HepG2 (cell line): ENCODE measurements around the gene CREB1. TPM values are rescaled to one million over a fixed set of nuclear protein-coding genes. Genes with fewer than 3 reads are reported as not detected.
A peak's percentile ranks its signal among the peaks of the same experiment; 100 is the strongest.

Source experiments
- ARNT2 ChIP-seq: sonication (generic); formaldehyde crosslinking; IDR thresholded peaks from 2 replicates; pipeline ENCODE4 v1.8.0; 2022; ENCODE audit warnings: mild to moderate bottlenecking, low read depth, missing genetic modification reagents, moderate library complexity
- CBX5 ChIP-seq: sonication (generic); formaldehyde crosslinking; IDR thresholded peaks from 2 replicates; pipeline ENCODE4 v1.4.0; 2020; ENCODE audit warnings: missing genetic modification reagents, borderline replicate concordance
- CEBPB ChIP-seq: IDR thresholded peaks from 2 replicates; pipeline ENCODE4 v1.6.1; 2011; ENCODE audit warnings: low read depth, low read length, improper control_type of control experiment, borderline replicate concordance
- CENPT ChIP-seq: sonication (generic); formaldehyde crosslinking; IDR thresholded peaks from 2 replicates; pipeline ENCODE4 v1.8.0; 2022; ENCODE audit warnings: low read depth, mild to moderate bottlenecking, moderate library complexity, missing genetic modification reagents
- ELF1 ChIP-seq: sonication (generic); formaldehyde crosslinking; IDR thresholded peaks from 2 replicates; pipeline ENCODE4 v1.4.0; 2020; ENCODE audit warnings: missing genetic modification reagents
- HOXA5 ChIP-seq: sonication (generic); formaldehyde crosslinking; IDR thresholded peaks from 2 replicates; pipeline ENCODE4 v1.4.0; 2020; ENCODE audit warnings: missing genetic modification reagents
- HOXA9 ChIP-seq: sonication (generic); formaldehyde crosslinking; IDR thresholded peaks from 2 replicates; pipeline ENCODE4 v1.8.1; 2022; ENCODE audit warnings: missing genetic modification reagents, mild to moderate bottlenecking, moderate library complexity, borderline replicate concordance
- KDM6A ChIP-seq: IDR thresholded peaks from 2 replicates; pipeline ENCODE4 v1.6.1; 2016; ENCODE audit warnings: low read depth
- MEIS2 ChIP-seq: sonication (generic); formaldehyde crosslinking; IDR thresholded peaks from 2 replicates; pipeline ENCODE4 v1.9.0; 2021; ENCODE audit warnings: mild to moderate bottlenecking, missing genetic modification reagents
- MTA1 ChIP-seq: sonication (generic); formaldehyde crosslinking; IDR thresholded peaks from 2 replicates; pipeline ENCODE4 v1.4.0; 2020; ENCODE audit warnings: missing genetic modification reagents, mild to moderate bottlenecking, borderline replicate concordance
- MTF2 ChIP-seq: sonication (generic); formaldehyde crosslinking; IDR thresholded peaks from 2 replicates; pipeline ENCODE4 v1.5.0; 2020; ENCODE audit warnings: missing genetic modification reagents, borderline replicate concordance
- NFYC ChIP-seq: IDR thresholded peaks from 2 replicates; pipeline ENCODE4 v1.6.1; 2016; ENCODE audit warnings: missing genetic modification reagents, missing compliant biosample characterization
- RAD51 ChIP-seq: fragments of 450-650 bp; IDR thresholded peaks from 2 replicates; pipeline ENCODE4 v1.6.1; 2016; ENCODE audit warnings: borderline replicate concordance
- RFX1 ChIP-seq: fragments of 450-650 bp; IDR thresholded peaks from 2 replicates; pipeline ENCODE4 v1.6.1; 2017
- RFX3 ChIP-seq: IDR thresholded peaks from 2 replicates; pipeline ENCODE4 v1.6.1; 2016; ENCODE audit warnings: missing biosample characterization, missing genetic modification reagents
- THYN1 ChIP-seq: sonication (generic); formaldehyde crosslinking; IDR thresholded peaks from 2 replicates; pipeline ENCODE4 v1.8.1; 2023; ENCODE audit warnings: low read depth, mild to moderate bottlenecking, moderate library complexity, missing genetic modification reagents, borderline replicate concordance
- ZNF20 ChIP-seq: sonication (generic); formaldehyde crosslinking; IDR thresholded peaks from 2 replicates; pipeline ENCODE4 v1.4.0; 2020; ENCODE audit warnings: mild to moderate bottlenecking, moderate library complexity, missing genetic modification reagents
- ZNF570 ChIP-seq: sonication (generic); formaldehyde crosslinking; IDR thresholded peaks from 2 replicates; pipeline ENCODE4 v1.4.0; 2020; ENCODE audit warnings: mild to moderate bottlenecking, missing genetic modification reagents, borderline replicate concordance
- ZNF607 ChIP-seq: sonication (generic); formaldehyde crosslinking; IDR thresholded peaks from 2 replicates; pipeline ENCODE4 v1.5.1; 2020; ENCODE audit warnings: missing genetic modification reagents, mild to moderate bottlenecking, borderline replicate concordance
- ZNF652 ChIP-seq: IDR thresholded peaks from 2 replicates; pipeline ENCODE4 v1.6.1; 2016; ENCODE audit warnings: low read depth, borderline replicate concordance
- ZNF7 ChIP-seq: IDR thresholded peaks from 2 replicates; pipeline ENCODE4 v1.6.1; 2016; ENCODE audit warnings: missing biosample characterization, missing genetic modification reagents
- ZSCAN31 ChIP-seq: sonication (generic); formaldehyde crosslinking; IDR thresholded peaks from 2 replicates; pipeline ENCODE4 v1.5.0; 2020; ENCODE audit warnings: low read depth, mild to moderate bottlenecking, missing genetic modification reagents
- polyA plus RNA-seq, 8 experiments: library from polyadenylated mRNA; depleted of rRNA in 3 of 8; stranded (reverse) in 7 of 8; unstranded in 1 of 8; fragments of >200 nt; fragmentation: Illumina TruSeq in 4 of 8; extraction: Trizol in 4 of 8; gene quantifications; 2 replicates each; pipeline versions ENCODE4 v1.2.1 to v1.2.3, GENCODE V29; 2011 to 2016; ENCODE audit warnings: low read depth in 4 of 8, missing spikeins in 1 of 8, mixed read lengths in 1 of 8; ENCODE audit not compliant: insufficient read depth in 1 of 8
- total RNA-seq, 5 experiments: library from RNA; depleted of rRNA; stranded (reverse); fragments of >200 nt; fragmentation: Illumina TruSeq; extraction: Trizol; gene quantifications; 2 replicates each; pipeline ENCODE4 v1.2.3, GENCODE V29; 2016; ENCODE audit warnings: low read depth in 1 of 5
- TF ChIP-seq, protein P1 (sequence below): sonication (generic); formaldehyde crosslinking; IDR thresholded peaks from 2 replicates; pipeline ENCODE4 v1.8.0; 2022; ENCODE audit warnings: mild to moderate bottlenecking, missing genetic modification reagents, borderline replicate concordance
- TF ChIP-seq, protein P2 (sequence below): sonication (generic); formaldehyde crosslinking; IDR thresholded peaks from 2 replicates; pipeline ENCODE4 v1.4.0; 2020; ENCODE audit warnings: low read depth, mild to moderate bottlenecking, missing genetic modification reagents
- TF ChIP-seq, protein P3 (sequence below): sonication (generic); formaldehyde crosslinking; IDR thresholded peaks from 2 replicates; pipeline ENCODE4 v1.5.0; 2020; ENCODE audit warnings: missing genetic modification reagents, mild to moderate bottlenecking, borderline replicate concordance
- TF ChIP-seq, protein P4 (sequence below): sonication (generic); formaldehyde crosslinking; IDR thresholded peaks from 2 replicates; pipeline ENCODE4 v1.5.0; 2020; ENCODE audit warnings: mild to moderate bottlenecking, missing genetic modification reagents, borderline replicate concordance

Gene CREB1
- total and polyA plus RNA-seq, 2 of the 13 experiments (the other 11 are each of a cell fraction or from before 2014, with no cell fraction given) = 51.8 to 51.9 TPM

DNA sequence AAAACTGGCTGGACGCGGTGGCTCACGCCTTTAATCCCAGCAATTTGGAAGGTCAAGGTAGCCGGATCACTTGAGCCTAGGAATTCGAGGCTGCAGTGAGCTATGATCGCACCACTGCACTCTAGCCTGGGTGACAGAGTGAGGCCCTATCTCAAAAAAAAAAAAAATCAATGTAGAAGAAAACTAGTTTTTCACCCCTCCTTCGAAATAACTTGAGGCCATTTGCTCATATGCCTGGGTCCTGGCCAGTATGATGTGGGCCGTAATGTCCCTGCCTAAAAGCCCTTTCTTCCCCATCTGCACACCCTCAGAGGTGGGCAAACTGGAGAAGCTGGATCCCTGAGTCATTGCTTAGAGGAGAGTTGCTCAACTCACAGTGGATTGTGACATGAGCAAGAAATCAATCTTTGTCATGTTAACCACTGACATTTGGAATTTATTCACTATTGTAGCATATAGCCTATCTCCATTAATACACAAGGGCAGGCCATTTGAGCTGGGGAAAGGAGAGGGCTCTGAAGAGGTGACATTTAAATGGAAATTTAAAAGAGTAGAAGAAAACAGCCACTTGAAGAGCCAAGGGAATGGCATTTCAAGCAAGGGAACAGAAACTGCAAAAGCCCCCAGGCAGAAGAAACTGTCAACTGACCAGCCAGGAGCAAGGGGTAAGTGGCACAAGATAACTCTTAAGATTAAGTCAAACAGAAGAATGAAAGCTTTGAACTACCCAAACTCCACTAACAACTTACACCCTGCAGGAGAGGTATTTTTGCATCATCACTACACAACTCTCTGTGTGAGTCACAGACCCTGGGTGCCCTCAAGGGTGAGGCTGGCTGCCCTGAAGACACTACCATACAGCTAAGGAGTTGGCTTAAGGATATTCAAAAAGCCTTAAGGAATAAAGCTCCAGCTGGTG, 103.1 kb downstream of the CREB1 start (continued):
- TF ChIP-seq, protein P1, sequence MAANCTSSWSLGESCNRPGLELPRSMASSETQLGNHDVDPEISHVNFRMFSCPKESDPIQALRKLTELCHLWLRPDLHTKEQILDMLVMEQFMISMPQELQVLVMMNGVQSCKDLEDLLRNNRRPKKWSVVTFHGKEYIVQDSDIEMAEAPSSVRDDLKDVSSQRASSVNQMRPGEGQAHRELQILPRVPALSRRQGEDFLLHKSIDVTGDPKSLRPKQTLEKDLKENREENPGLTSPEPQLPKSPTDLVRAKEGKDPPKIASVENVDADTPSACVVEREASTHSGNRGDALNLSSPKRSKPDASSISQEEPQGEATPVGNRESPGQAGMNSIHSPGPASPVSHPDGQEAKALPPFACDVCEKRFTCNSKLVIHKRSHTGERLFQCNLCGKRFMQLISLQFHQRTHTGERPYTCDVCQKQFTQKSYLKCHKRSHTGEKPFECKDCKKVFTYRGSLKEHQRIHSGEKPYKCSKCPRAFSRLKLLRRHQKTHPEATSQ (CRISPR knock-in tag) = no peak
- TF ChIP-seq ZNF570 (CRISPR knock-in tag) (no peak), CEBPB (peak; percentile 99), ZNF652 (no peak), ZNF20 (CRISPR knock-in tag) (no peak), THYN1 (CRISPR knock-in tag) (no peak), ZNF607 (CRISPR knock-in tag) (no peak), MTA1 (CRISPR knock-in tag) (no peak), HOXA9 (no peak), CENPT (CRISPR knock-in tag) (no peak), ZNF7 (CRISPR knock-in tag) (no peak), ELF1 (no peak), KDM6A (CRISPR knock-in tag) (no peak), ZSCAN31 (CRISPR knock-in tag) (no peak), HOXA5 (CRISPR knock-in tag) (peak; percentile 98), NFYC (no peak), RFX3 (CRISPR knock-in tag) (no peak), MTF2 (CRISPR knock-in tag) (no peak), MEIS2 (peak; percentile 61; the same call in 1 of the 2 replicates), RAD51 (no peak), RFX1 (no peak), CBX5 (peak; percentile 69; the same call in 1 of the 2 replicates), ARNT2 (CRISPR knock-in tag) (no peak)
- TF ChIP-seq, protein P2, sequence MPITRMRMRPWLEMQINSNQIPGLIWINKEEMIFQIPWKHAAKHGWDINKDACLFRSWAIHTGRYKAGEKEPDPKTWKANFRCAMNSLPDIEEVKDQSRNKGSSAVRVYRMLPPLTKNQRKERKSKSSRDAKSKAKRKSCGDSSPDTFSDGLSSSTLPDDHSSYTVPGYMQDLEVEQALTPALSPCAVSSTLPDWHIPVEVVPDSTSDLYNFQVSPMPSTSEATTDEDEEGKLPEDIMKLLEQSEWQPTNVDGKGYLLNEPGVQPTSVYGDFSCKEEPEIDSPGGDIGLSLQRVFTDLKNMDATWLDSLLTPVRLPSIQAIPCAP (CRISPR knock-in tag) = no peak
- TF ChIP-seq, protein P3, sequence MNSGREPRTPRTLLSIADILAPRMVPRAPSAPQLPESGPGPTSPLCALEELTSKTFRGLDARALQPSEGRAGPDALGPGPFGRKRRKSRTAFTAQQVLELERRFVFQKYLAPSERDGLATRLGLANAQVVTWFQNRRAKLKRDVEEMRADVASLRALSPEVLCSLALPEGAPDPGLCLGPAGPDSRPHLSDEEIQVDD (CRISPR knock-in tag) = no peak
- TF ChIP-seq, protein P4, sequence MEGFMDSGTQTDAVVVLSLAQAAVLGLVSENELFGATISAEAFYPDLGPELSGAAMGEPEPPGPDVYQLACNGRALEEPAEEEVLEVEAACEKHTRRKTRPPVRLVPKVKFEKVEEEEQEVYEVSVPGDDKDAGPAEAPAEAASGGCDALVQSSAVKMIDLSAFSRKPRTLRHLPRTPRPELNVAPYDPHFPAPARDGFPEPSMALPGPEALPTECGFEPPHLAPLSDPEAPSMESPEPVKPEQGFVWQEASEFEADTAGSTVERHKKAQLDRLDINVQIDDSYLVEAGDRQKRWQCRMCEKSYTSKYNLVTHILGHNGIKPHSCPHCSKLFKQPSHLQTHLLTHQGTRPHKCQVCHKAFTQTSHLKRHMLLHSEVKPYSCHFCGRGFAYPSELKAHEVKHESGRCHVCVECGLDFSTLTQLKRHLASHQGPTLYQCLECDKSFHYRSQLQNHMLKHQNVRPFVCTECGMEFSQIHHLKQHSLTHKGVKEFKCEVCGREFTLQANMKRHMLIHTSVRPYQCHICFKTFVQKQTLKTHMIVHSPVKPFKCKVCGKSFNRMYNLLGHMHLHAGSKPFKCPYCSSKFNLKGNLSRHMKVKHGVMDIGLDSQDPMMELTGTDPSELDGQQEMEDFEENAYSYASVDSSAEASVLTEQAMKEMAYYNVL (CRISPR knock-in tag) = no peak
